Stimulated activated CD8-positive, alpha-beta memory T cell treated with anti-CD3 and anti-CD28 coated beads, Interleukin-4, amount 100 ng/mL, for 4 hours (primary cell): ENCODE data around the gene ACP7.

Experiments used
- DNase-seq, 2 donors: peaks; one replicate each; pipeline ENCODE4 v3.0.0-alpha.2; 2020; ENCODE audit warnings: low read depth in 2 of 2, low spot score in 1 of 2

Gene ACP7

GRCh38 chr19:39146686-39147450, 62.7 kb downstream of the ACP7 start:
- DNase-seq: no peak

- DNase-seq: no peak
Observed at GRCh38 chr19:39147480-39147879, 63.3 kb downstream of the ACP7 start.

- no peak for DNase-seq
Observed at GRCh38 chr19:39148939-39149529, 64.9 kb downstream of the ACP7 start.

GRCh38 chr19:39150235-39150634, 66.1 kb downstream of the ACP7 start:
- no peak for DNase-seq

- no peak for DNase-seq
Observed at GRCh38 chr19:39150807-39151600, 66.8 kb downstream of the ACP7 start.

GRCh38 chr19:39152066-39152465, 67.9 kb downstream of the ACP7 start:
- no peak for DNase-seq

- no peak for DNase-seq
Observed at GRCh38 chr19:39154100-39154628, 70.0 kb downstream of the ACP7 start.

GRCh38 chr19:39154629-39155100, 70.5 kb downstream of the ACP7 start:
- DNase-seq: no peak

- no peak for DNase-seq
Observed at GRCh38 chr19:39155114-39155700, 71.0 kb downstream of the ACP7 start.

GRCh38 chr19:39155741-39156140, 71.6 kb downstream of the ACP7 start:
- no peak for DNase-seq

- no peak for DNase-seq
Observed at GRCh38 chr19:39156326-39157230, 72.4 kb downstream of the ACP7 start.

GRCh38 chr19:39157275-39157996, 73.3 kb downstream of the ACP7 start:
- DNase-seq: no peak

GRCh38 chr19:39157997-39158389, 73.8 kb downstream of the ACP7 start:
- DNase-seq: no peak

GRCh38 chr19:39158646-39159260, 74.6 kb downstream of the ACP7 start:
- no peak for DNase-seq

GRCh38 chr19:39160523-39160861, 76.3 kb downstream of the ACP7 start:
- no peak for DNase-seq
